Natural killer cell treated with Interleukin-12 subunit alpha and Interleukin-12 subunit beta and Interleukin-15 and Interleukin-18, amount 100 ng/mL, for 72 hours (primary cell): Measurements from ENCODE around the gene DUSP2. TPM values are rescaled to one million over a fixed set of nuclear protein-coding genes. Genes with fewer than 3 reads are reported as not detected.
A peak's percentile ranks its signal among the peaks of the same experiment; 100 is the strongest.

ENCODE experiments used
- ATAC-seq, 2 donors: fragments of 150-1000 bp; cut with Tn5 transposase in 1 of 2; sonication (Bioruptor Pico), chemical (Tn5 transposase) in 1 of 2; 2 replicates each; pipeline ENCODE4 v1.10.0; 2021
- DNase-seq: peaks from one replicate; pipeline ENCODE4 v3.0.0; 2022; ENCODE audit warnings: low spot score
- H3K27ac Mint-ChIP-seq, 2 donors: 1 replicate in 1 of 2; 2 replicates in 1 of 2; pipeline ENCODE4 v1.8.0; 2022; ENCODE audit warnings: mixed read lengths in 2 of 2, mild to moderate bottlenecking in 1 of 2, moderate library complexity in 1 of 2
- H3K27me3 Mint-ChIP-seq, 2 donors: 1 replicate in 1 of 2; 2 replicates in 1 of 2; pipeline ENCODE4 v1.8.0; 2022; ENCODE audit warnings: mixed read lengths in 2 of 2
- H3K36me3 Mint-ChIP-seq: one replicate; pipeline ENCODE4 v1.8.0; 2022; ENCODE audit warnings: mixed read lengths
- H3K4me1 Mint-ChIP-seq, 2 donors: 1 replicate in 1 of 2; 2 replicates in 1 of 2; pipeline ENCODE4 v1.8.0; 2022; ENCODE audit warnings: low read depth in 2 of 2, mixed read lengths in 2 of 2, mild to moderate bottlenecking in 1 of 2
- H3K4me3 Mint-ChIP-seq: one replicate; pipeline ENCODE4 v1.8.0; 2022; ENCODE audit warnings: mixed read lengths
- H3K9me3 Mint-ChIP-seq: 2 replicates; pipeline ENCODE4 v1.8.0; 2022; ENCODE audit warnings: mixed read lengths
- total RNA-seq, 2 donors: library from RNA; stranded (reverse); gene quantifications; one replicate each; pipeline ENCODE4 v1.2.3, GENCODE V29; 2022

Gene DUSP2
- 10 to 100 TPM; 30.9 to 52.0 TPM for total RNA-seq

DNA sequence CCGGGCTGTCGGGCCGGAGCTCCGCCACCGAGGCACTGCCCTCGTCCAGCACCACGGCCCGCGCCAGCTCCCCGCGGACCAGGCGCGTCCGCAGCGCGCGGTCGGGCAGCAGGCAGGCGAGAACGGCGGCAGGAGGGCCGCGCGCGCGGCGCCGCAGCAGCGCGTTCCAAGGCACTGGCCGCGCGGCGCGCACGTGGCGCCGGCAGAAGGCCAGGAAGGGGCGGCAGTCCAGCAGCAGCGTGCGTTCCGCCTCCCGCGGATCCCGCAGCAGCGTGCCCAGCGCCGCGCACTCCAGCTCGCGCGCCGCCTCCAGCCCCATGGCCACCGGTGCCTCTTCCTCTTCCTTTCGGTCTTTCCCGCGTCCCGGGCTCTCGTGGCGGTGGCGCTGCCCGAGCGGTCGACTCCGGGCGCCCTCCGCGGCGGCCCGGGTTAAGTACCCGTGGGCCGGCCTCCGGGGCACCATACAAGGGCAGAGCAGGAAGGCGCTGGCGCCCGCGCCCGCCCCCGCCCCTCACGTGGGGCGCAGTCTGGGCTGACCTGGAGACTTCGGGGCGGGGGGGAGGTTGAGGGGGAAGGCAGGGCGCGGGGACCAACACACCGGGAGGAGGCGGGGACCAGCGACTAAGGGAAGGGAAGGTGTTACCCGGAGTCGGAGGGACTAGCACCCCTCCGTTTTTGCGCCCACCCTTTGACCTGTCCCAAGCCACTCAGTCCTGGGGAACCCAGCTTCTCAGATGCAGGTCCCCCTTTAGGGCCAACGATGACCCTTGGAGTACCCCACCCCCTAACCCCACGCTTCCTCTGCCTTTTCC, at the start of gene DUSP2:
Gene DUSP2 (minus strand): TSS at position 405 of the 812 bp plus-strand sequence. CDS start 86 bp downstream, at position 319.
- peak within 1 kb of the TSS; percentile 85 to 91 for H3K27ac Mint-ChIP-seq
- H3K4me1 Mint-ChIP-seq = peaks cover 39 to 54% of the 10 kb centered on the region in 2 donors
- peak; percentile 88 for DNase-seq
- H3K36me3 Mint-ChIP-seq = no peaks in the 10 kb centered on the region
- no peaks in the 10 kb centered on the region for H3K9me3 Mint-ChIP-seq
- ATAC-seq = peak; percentile 80 to 81
- peak within 1 kb of the TSS; percentile 97 for H3K4me3 Mint-ChIP-seq
- H3K27me3 Mint-ChIP-seq = no peaks in the 10 kb centered on the region

DNA sequence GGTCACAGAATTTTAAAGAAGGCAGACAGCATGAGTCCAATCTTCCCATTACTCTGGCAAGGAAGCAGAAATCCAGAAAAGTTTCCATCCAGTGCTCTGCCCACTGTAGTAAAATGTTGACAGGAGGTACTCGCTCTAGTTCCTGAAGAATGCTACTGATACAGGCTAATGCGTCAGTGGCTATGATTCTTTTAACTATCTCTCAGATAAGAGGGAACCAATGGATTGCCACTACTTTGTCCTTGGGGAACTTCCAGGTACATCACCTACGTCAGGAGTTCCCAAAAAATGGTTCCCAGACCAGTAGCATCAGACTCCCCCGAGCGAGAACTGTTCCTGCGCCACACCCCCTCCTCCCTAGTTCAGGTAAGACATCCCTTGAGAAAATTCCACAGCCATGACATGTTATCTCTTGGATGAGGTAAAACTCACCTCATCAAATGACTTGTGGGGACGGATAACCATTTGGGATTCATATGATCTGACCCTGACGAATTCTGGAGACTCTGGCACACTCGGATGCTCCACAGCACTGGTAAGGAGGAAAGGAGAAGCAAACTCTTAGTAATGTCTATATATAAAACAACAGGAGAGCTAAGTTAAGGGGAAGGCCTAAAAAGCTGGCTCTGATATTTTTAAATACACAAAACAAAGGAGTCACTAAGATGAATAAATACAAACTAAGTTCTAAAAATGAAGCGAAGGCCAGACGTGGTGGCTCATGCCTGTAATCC, 46.9 kb upstream of the DUSP2 start:
- Mint-ChIP-seq H3K36me3 (peaks cover 36% of the 10 kb centered on the region), H3K4me3 (no peak overlapping the region), H3K27me3 (no peaks in the 10 kb centered on the region), H3K9me3 (no peaks in the 10 kb centered on the region), H3K4me1 (peaks cover 13 to 17% of the 10 kb centered on the region in 2 donors), H3K27ac (no peak overlapping the region)
- no peak for ATAC-seq
- no peak for DNase-seq

DNA sequence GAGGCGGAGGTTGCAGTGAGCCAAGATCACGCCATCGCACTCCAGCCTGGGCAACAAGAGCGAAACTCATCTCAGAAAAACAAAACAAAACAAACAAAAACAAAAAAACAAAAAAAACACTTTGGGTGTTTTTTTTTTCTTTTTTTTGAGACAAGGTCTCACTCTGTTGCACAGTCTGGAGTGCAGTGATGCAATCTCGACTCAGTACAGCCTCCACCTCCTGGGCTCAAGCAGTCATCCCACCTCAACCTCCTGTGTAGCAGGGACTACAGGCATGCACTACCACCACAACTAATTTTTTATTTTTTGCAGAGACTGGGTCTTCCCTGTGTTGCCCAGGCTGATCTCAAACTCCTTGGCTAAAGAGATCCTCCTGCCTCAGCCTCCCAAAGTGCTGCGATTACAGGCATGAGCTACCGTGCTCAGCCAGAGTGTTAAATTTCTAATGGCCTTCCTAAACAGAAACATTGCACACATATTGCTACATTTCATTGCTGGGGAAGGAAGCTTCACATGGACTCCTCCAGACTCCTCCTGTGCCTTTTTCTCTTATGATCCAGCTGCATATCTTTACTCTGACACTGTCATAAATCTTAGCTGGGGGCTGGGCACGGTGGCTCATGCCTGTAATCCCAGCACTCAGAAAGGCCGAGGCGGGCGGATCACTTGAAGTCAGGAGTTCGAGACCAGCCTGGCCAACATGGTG, 43.7 kb upstream of the DUSP2 start:
- Mint-ChIP-seq H3K4me3 (no peak overlapping the region), H3K36me3 (peaks cover 48% of the 10 kb centered on the region), H3K27ac (no peak overlapping the region), H3K27me3 (no peaks in the 10 kb centered on the region), H3K4me1 (peaks cover 5 to 20% of the 10 kb centered on the region in 2 donors), H3K9me3 (no peaks in the 10 kb centered on the region)
- DNase-seq (no peak), ATAC-seq (no peak)

- Mint-ChIP-seq H3K9me3 (no peaks in the 10 kb centered on the region), H3K4me1 (peaks cover 6 to 16% of the 10 kb centered on the region in 2 donors), H3K27ac (no peak overlapping the region), H3K36me3 (peaks cover 26% of the 10 kb centered on the region), H3K27me3 (no peaks in the 10 kb centered on the region), H3K4me3 (no peak overlapping the region)
- ATAC-seq (no peak), DNase-seq (no peak)
Observed at GRCh38 chr2:96186562-96186961, 41.3 kb upstream of the DUSP2 start.

DNA sequence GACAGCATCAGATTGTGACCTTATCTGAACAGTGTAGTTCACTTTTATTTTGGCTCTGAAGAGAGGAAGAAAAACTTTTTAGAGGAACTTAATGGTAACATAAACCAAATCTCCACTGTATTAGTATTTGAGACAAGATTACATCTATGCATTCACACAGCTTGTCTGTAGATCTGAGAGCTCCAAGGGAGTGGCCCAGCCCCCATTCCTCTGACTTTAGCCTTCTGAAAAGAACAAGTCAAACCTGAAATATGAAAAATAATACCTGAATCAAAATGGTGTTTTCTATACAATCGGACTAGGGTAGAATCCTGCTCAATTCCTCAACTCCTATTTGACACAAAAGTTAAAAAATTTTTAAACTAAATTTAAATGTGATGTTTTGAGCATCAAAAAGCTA, 40.3 kb upstream of the DUSP2 start:
- Mint-ChIP-seq H3K4me3 (no peak overlapping the region), H3K9me3 (no peaks in the 10 kb centered on the region), H3K27ac (peak overlapping the region; percentile 26 to 52), H3K27me3 (no peaks in the 10 kb centered on the region), H3K36me3 (peaks cover 22% of the 10 kb centered on the region), H3K4me1 (peaks cover 14 to 26% of the 10 kb centered on the region in 2 donors)
- DNase-seq (no peak), ATAC-seq (no peak)

DNA sequence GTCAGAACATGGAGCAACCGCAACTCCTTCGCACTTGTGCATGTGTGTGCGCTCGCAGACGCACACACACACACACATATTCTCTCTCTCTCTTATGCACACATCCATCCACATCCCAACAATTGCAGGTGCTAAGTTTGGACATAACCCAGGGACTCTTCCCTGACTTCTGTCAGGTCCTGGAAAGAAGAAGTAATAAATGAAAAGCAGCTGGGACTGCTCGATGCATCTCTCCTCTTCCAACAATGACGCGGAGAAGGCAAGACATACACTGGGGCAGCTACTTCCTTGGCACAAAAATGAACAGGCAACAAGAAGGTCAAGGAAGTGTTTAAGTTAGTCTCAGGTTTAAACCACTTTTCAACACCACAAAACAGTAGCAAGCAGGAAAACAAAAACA, 39.7 kb upstream of the DUSP2 start:
- peaks cover 16 to 27% of the 10 kb centered on the region in 2 donors for H3K4me1 Mint-ChIP-seq
- peak overlapping the region; percentile 26 to 52 for H3K27ac Mint-ChIP-seq
- H3K36me3 Mint-ChIP-seq = peaks cover 22% of the 10 kb centered on the region
- no peaks in the 10 kb centered on the region for H3K9me3 Mint-ChIP-seq
- no peak for DNase-seq
- no peaks in the 10 kb centered on the region for H3K27me3 Mint-ChIP-seq
- no peak for ATAC-seq
- H3K4me3 Mint-ChIP-seq = no peak overlapping the region

DNA sequence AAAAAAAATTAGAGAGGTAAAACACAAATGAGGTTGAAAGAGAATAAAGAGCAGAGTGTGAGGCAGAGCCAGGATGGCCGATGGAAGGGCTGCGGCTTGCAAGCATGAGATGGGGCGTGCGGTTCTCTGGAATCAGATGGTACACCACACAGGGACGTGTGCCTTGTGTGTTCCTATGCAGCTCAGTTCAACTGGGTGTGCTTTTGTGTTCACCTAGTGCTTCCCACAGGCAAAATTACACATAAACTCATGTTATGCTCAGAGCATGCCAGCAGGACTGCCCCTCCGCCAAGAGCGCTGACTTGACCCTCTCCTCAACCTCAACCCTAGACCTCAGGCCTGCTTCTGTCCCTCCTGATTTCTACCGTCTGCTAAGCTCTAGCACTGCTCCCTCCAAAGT, 38.9 kb upstream of the DUSP2 start:
- no peaks in the 10 kb centered on the region for H3K27me3 Mint-ChIP-seq
- H3K27ac Mint-ChIP-seq = no peak overlapping the region
- H3K4me1 Mint-ChIP-seq = peaks cover 22 to 33% of the 10 kb centered on the region in 2 donors
- H3K9me3 Mint-ChIP-seq = no peaks in the 10 kb centered on the region
- H3K4me3 Mint-ChIP-seq = no peak overlapping the region
- ATAC-seq = no peak
- no peak for DNase-seq
- H3K36me3 Mint-ChIP-seq = peaks cover 22% of the 10 kb centered on the region

DNA sequence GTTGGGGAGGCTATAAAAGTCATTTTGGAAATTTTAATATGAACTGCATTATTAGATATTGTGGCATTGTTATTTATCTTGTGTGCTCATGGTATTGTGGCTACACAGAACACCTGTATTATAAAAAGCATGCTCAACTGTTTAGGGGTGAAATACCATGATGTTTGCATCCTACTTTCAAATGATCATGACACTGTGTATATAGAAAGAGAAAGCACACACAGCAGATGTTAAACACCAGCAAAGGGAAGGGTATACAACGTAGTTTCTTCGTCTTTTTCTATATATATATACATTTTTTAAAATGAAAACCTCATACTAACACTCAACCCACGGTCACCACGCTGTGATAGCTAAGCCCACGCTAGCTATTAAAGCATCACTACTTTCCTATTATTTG, 36.3 kb upstream of the DUSP2 start:
- Mint-ChIP-seq H3K4me1 (peaks cover 22 to 33% of the 10 kb centered on the region in 2 donors), H3K27ac (peak overlapping the region; percentile 0 to 3), H3K36me3 (peaks cover 22% of the 10 kb centered on the region), H3K4me3 (no peak overlapping the region), H3K27me3 (no peaks in the 10 kb centered on the region), H3K9me3 (no peaks in the 10 kb centered on the region)
- ATAC-seq (no peak), DNase-seq (no peak)

DNA sequence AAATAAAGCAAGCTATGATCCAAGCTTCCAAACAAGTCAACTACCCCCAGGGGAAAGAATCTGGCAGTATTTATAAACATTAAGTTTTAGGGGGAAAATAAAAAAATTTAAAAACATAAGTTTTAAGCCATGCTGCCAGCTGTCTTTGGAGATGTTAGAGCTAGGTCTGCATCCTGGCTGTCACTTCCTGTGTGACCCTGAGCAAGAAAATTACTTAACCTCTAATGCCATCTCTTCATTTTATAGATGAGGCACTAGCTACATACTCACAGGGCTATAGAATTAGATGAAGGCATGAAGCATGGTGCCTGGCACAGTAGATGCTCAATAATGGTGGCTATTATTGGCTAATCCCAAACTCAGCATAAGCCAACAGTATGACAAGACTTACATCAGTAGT, 35.3 kb upstream of the DUSP2 start:
- Mint-ChIP-seq H3K27me3 (no peaks in the 10 kb centered on the region), H3K9me3 (no peaks in the 10 kb centered on the region), H3K4me1 (peaks cover 22 to 31% of the 10 kb centered on the region in 2 donors), H3K27ac (peak overlapping the region in 1 of 2 donors; percentile 0), H3K4me3 (no peak overlapping the region), H3K36me3 (peaks cover 13% of the 10 kb centered on the region)
- DNase-seq (no peak), ATAC-seq (peak; percentile 63 to 76)

DNA sequence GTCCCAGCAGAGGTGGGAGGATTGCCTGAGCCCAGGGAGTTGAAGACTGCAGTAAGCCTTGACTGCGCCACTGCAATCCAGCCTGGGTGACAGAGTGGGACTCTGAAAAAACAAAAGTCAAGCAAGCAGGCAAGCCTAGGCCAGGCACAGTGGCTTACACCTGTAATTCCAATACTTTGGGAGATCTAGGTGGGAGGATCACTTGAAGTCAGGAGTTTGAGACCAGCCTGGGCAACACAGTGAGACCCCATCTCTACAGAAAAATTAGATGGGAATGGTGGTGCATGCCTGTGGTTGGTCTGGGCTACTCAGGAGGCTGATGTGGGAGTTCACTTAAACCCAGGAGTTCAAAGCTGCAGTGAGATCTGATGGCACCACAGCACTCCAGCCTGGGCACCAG, 34.8 kb upstream of the DUSP2 start:
- H3K36me3 Mint-ChIP-seq = peaks cover 8% of the 10 kb centered on the region
- no peaks in the 10 kb centered on the region for H3K9me3 Mint-ChIP-seq
- H3K27me3 Mint-ChIP-seq = no peaks in the 10 kb centered on the region
- peak overlapping the region in 1 of 2 donors; percentile 31 for H3K27ac Mint-ChIP-seq
- DNase-seq (no peak), ATAC-seq (no peak)
- H3K4me3 Mint-ChIP-seq = no peak overlapping the region
- H3K4me1 Mint-ChIP-seq = peaks cover 22 to 26% of the 10 kb centered on the region in 2 donors

- ATAC-seq = no peak
- Mint-ChIP-seq H3K27ac (no peak overlapping the region), H3K4me1 (peaks cover 25 to 30% of the 10 kb centered on the region in 2 donors)
Observed at GRCh38 chr2:96176661-96177060, 31.4 kb upstream of the DUSP2 start.

DNA sequence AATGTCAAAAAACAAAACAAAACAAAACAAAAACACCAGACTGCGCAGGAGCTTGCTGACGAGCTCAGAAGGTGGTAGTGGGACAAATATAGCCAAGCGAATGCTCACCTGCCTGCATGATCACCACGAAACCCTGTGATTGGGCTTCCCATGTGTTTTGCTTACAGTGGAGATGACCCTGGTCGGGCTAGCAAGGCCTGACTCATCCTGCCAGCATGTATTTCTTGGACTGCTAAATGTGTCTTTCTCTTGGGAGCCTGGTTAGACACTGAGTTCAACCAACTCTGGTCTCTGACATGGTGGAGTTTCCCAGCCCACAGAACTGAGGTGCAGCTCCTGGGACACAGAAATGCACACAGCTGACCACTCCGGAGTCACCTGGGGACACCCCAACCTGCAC, 30.7 kb upstream of the DUSP2 start:
- no peaks in the 10 kb centered on the region for H3K36me3 Mint-ChIP-seq
- ATAC-seq = no peak

More at GRCh38 chr2:96176661-96177060, 31.4 kb upstream of the DUSP2 start:
- no peaks in the 10 kb centered on the region for H3K27me3 Mint-ChIP-seq
- no peaks in the 10 kb centered on the region for H3K36me3 Mint-ChIP-seq
- no peak overlapping the region for H3K4me3 Mint-ChIP-seq
- no peaks in the 10 kb centered on the region for H3K9me3 Mint-ChIP-seq
- DNase-seq = no peak

DNA sequence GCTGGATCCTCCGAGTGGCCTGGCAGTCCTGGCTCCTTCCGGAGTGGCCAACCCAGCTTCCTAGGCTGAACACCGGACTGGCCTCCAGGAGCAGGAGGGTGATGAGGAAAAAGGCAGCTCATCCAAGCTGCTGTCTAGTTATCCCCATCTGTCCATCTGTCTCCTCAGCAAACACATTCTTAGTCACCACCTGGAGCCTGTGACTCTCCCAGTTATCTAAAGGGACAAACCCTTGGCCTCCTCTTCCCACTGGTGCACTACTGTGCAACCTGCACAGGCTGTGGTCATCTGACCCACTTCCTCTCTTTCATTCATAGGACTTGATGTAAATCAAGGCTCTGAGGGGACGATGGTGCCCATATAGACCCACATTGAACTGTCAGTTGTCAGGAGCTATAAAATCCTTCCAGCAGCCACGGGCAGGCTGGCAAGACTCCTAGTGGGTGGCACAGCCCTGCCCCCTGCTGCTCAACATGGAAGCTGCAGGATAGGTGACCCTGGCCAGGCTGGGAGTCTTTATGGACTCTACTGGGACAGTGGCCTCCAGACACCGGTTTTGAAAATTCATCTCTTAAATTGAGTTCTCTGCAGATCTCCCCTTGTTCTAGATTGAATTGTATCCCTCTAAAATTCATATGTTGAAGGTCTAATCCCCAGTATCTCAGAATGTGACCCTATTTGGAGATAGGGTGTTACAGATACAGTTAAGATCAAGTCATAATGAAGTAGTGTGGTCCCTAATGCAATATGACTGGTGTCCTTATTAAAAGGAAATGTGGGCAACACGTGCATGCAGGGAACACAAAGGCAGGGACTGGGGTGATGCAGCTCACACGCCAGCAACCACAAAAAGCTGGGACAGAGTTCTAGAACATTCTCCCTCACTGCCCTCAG, 29.3 kb upstream of the DUSP2 start:
- peaks cover 11 to 14% of the 10 kb centered on the region in 2 donors for H3K4me1 Mint-ChIP-seq
- ATAC-seq (peak; percentile 93), DNase-seq (peak; percentile 85)
- H3K36me3 Mint-ChIP-seq = no peaks in the 10 kb centered on the region
- no peaks in the 10 kb centered on the region for H3K27me3 Mint-ChIP-seq
- no peak overlapping the region for H3K4me3 Mint-ChIP-seq
- H3K9me3 Mint-ChIP-seq = no peaks in the 10 kb centered on the region
- no peak overlapping the region for H3K27ac Mint-ChIP-seq

More for the DNA sequence above, 30.7 kb upstream of the DUSP2 start:
- H3K27me3 Mint-ChIP-seq = no peaks in the 10 kb centered on the region
- H3K4me1 Mint-ChIP-seq = peaks cover 20 to 23% of the 10 kb centered on the region in 2 donors
- no peak overlapping the region for H3K4me3 Mint-ChIP-seq
- no peaks in the 10 kb centered on the region for H3K9me3 Mint-ChIP-seq
- no peak for DNase-seq
- H3K27ac Mint-ChIP-seq = no peak overlapping the region
